ENCODE results near the gene B3GNT2.

DNA sequence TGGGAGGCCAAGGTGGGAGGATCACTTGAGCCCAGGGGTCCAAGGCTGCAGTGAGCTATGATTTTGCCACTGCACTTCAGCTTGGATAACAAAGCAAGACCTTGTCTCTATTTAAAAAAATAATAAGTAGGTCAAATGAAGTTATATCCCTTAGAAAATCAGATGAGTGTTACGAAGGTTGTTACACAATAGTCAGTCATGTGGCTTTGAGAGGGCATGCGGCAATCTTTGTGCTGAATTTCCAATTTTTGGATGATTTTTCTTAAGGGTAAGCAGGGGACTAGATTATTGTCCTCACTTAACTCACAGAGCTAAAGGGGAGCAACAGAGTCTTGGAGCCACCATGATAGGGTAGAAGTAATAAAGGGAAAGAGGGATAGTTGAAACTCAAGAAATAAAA, 71.8 kb downstream of the B3GNT2 start:
- TF ChIP-seq CTCF (IDR thresholded peaks at IDR 0.05) (no peak), POLR2AphosphoS5 (IDR thresholded peaks at IDR 0.05) (no peak)
